ENCODE results near the gene ATP6V1A.

The ATP6V1A gene

GRCh38 chr3:113832477-113833164 lies 85.8 kb downstream of the ATP6V1A start:
- Histone ChIP-seq H4K20me1 (ENCODE audit: control insufficient read depth, insufficient read depth, low read depth, low read length) (no peaks in the 10 kb centered on the region), H3K36me3 (ENCODE audit: control insufficient read depth, low read length) (peaks cover 6% of the 10 kb centered on the region; the same call in 1 of the 2 replicates), H3K27ac (ENCODE audit: low read depth, low read length) (peak overlapping the region; percentile 3), H3K9me3 (ENCODE audit: control insufficient read depth, insufficient read depth, low read length) (peaks cover 5% of the 10 kb centered on the region; the same call in 1 of the 2 replicates), H3K9me2 (replicated peaks; ENCODE audit: control insufficient read depth, low read length) (no peaks in the 10 kb centered on the region), H3K79me2 (ENCODE audit: control insufficient read depth, low read length) (no peaks in the 10 kb centered on the region), H3F3A (ENCODE audit: control insufficient read depth, insufficient read depth) (peaks cover 5% of the 10 kb centered on the region), H3K4me1 (ENCODE audit: control insufficient read depth, low read length) (peaks cover 46% of the 10 kb centered on the region), H3K27me3 (ENCODE audit: control insufficient read depth, low read length) (no peaks in the 10 kb centered on the region), H3K4me3 (ENCODE audit: low read length) (no peak overlapping the region; the same call in 1 of the 2 replicates), H3K4me2 (ENCODE audit: low read length) (peak overlapping the region; percentile 32)
- TF ChIP-seq CTCF (IDR thresholded peaks at IDR 0.05; ENCODE audit: low read depth, low read length, poor library complexity, severe bottlenecking): no peak
- no peak for TF ChIP-seq EZH2phosphoT487 (IDR thresholded peaks at IDR 0.05; ENCODE audit: borderline replicate concordance, low read length)

GRCh38 chr3:113834983-113835382 lies 88.1 kb downstream of the ATP6V1A start:
- Histone ChIP-seq H4K20me1 (ENCODE audit: control insufficient read depth, insufficient read depth, low read depth, low read length) (no peaks in the 10 kb centered on the region), H3K4me3 (ENCODE audit: low read length) (no peak overlapping the region), H3K36me3 (ENCODE audit: control insufficient read depth, low read length) (peaks cover 6% of the 10 kb centered on the region; the same call in 1 of the 2 replicates), H3K9me3 (ENCODE audit: control insufficient read depth, insufficient read depth, low read length) (peaks cover 5% of the 10 kb centered on the region; the same call in 1 of the 2 replicates), H3K9me2 (replicated peaks; ENCODE audit: control insufficient read depth, low read length) (no peaks in the 10 kb centered on the region), H3K79me2 (ENCODE audit: control insufficient read depth, low read length) (no peaks in the 10 kb centered on the region), H3K27me3 (ENCODE audit: control insufficient read depth, low read length) (no peaks in the 10 kb centered on the region), H3K4me2 (ENCODE audit: low read length) (no peak overlapping the region), H3F3A (ENCODE audit: control insufficient read depth, insufficient read depth) (peaks cover 5% of the 10 kb centered on the region), H3K4me1 (ENCODE audit: control insufficient read depth, low read length) (peaks cover 38% of the 10 kb centered on the region), H3K27ac (ENCODE audit: low read depth, low read length) (no peak overlapping the region)
- TF ChIP-seq CTCF (IDR thresholded peaks at IDR 0.05; ENCODE audit: low read depth, low read length, poor library complexity, severe bottlenecking) (no peak), EZH2phosphoT487 (IDR thresholded peaks at IDR 0.05; ENCODE audit: borderline replicate concordance, low read length) (no peak)

GRCh38 chr3:113838631-113839209 lies 91.9 kb downstream of the ATP6V1A start, which contains the start of gene GRAMD1C:
GRAMD1C (plus strand) TSS chr3:113838788; CDS start chr3:113838910, 122 bp downstream.
- no peaks in the 10 kb centered on the region for H3K79me2 ChIP-seq (ENCODE audit: control insufficient read depth, low read length)
- H3F3A ChIP-seq (ENCODE audit: control insufficient read depth, insufficient read depth): no peaks in the 10 kb centered on the region; the same call in 1 of the 2 replicates
- H3K36me3 ChIP-seq (ENCODE audit: control insufficient read depth, low read length): no peaks in the 10 kb centered on the region
- TF ChIP-seq CTCF (IDR thresholded peaks at IDR 0.05; ENCODE audit: low read depth, low read length, poor library complexity, severe bottlenecking) (peak; percentile 83), EZH2phosphoT487 (IDR thresholded peaks at IDR 0.05; ENCODE audit: borderline replicate concordance, low read length) (peak; percentile 1; the same call in 1 of the 2 replicates)
- no peaks in the 10 kb centered on the region for H4K20me1 ChIP-seq (ENCODE audit: control insufficient read depth, insufficient read depth, low read depth, low read length)
- H3K9me2 ChIP-seq (replicated peaks; ENCODE audit: control insufficient read depth, low read length): no peaks in the 10 kb centered on the region
- no peaks in the 10 kb centered on the region for H3K9me3 ChIP-seq (ENCODE audit: control insufficient read depth, insufficient read depth, low read length)
- H3K4me1 ChIP-seq (ENCODE audit: control insufficient read depth, low read length): peaks cover 8% of the 10 kb centered on the region
- H3K4me2 ChIP-seq (ENCODE audit: low read length): peak within 1 kb of the TSS; percentile 85
- H3K4me3 ChIP-seq (ENCODE audit: low read length): peak within 1 kb of the TSS; percentile 75
- no peaks in the 10 kb centered on the region for H3K27me3 ChIP-seq (ENCODE audit: control insufficient read depth, low read length)
- no peak within 1 kb of the TSS for H3K27ac ChIP-seq (ENCODE audit: low read depth, low read length)
